KMS-11 (cell line): ENCODE results near the gene TEDC1.

Experiments used
- H2AFZ ChIP-seq: fragments of 200-600 bp; sonication (generic); 2 replicates; pipeline ENCODE4 v1.6.1; 2016; ENCODE audit warnings: antibody characterized with exemption, mixed run types, low read depth
- H3K27ac ChIP-seq: fragments of 200-600 bp; sonication (generic); 2 replicates; pipeline ENCODE4 v1.6.1; 2016; ENCODE audit warnings: mild to moderate bottlenecking, mixed run types
- H3K27me3 ChIP-seq: fragments of 200-600 bp; sonication (generic); 2 replicates; pipeline ENCODE4 v1.6.1; 2017; ENCODE audit warnings: mild to moderate bottlenecking, low read depth, mixed run types, moderate library complexity; ENCODE audit not compliant: insufficient read depth
- H3K36me3 ChIP-seq: fragments of 200-600 bp; sonication (generic); 2 replicates; pipeline ENCODE4 v1.6.1; 2017; ENCODE audit warnings: mild to moderate bottlenecking, mixed run types; ENCODE audit not compliant: insufficient read depth
- H3K4me1 ChIP-seq: fragments of 200-600 bp; sonication (generic); 2 replicates; pipeline ENCODE4 v1.6.1; 2016; ENCODE audit warnings: mild to moderate bottlenecking, low read depth, mixed run types; ENCODE audit not compliant: poor library complexity, severe bottlenecking
- H3K4me2 ChIP-seq: fragments of 200-600 bp; sonication (generic); 2 replicates; pipeline ENCODE4 v1.7.0; 2016; ENCODE audit warnings: mild to moderate bottlenecking, mixed run types
- H3K4me3 ChIP-seq: fragments of 200-600 bp; sonication (generic); IDR thresholded peaks from 2 replicates; pipeline ENCODE4 v1.6.1; 2017; ENCODE audit warnings: low read depth, low read length, mixed read lengths; ENCODE audit not compliant: insufficient read depth
- H3K79me2 ChIP-seq: fragments of 200-600 bp; sonication (generic); 2 replicates; pipeline ENCODE4 v1.6.1; 2016; ENCODE audit warnings: low read depth, mixed run types; ENCODE audit not compliant: insufficient read depth
- H3K9ac ChIP-seq: fragments of 200-600 bp; sonication (generic); 2 replicates; pipeline ENCODE4 v1.6.1; 2016; ENCODE audit warnings: mild to moderate bottlenecking, mixed run types
- H4K20me1 ChIP-seq: fragments of 200-600 bp; sonication (generic); 2 replicates; pipeline ENCODE4 v1.6.1; 2016; ENCODE audit warnings: mild to moderate bottlenecking, mixed run types; ENCODE audit not compliant: insufficient read depth
- TF ChIP-seq, protein P1 (sequence below): fragments of 200-600 bp; sonication (generic); conservative IDR thresholded peaks from 2 replicates; pipeline ENCODE4 v1.6.1; 2017; ENCODE audit warnings: low read depth, mild to moderate bottlenecking, antibody characterized with exemption, low read length, moderate library complexity, mixed read lengths

TEDC1 gene

GRCh38 chr14:105466531-105467248, 24.4 kb upstream of the TEDC1 start:
- TF ChIP-seq, protein P1, sequence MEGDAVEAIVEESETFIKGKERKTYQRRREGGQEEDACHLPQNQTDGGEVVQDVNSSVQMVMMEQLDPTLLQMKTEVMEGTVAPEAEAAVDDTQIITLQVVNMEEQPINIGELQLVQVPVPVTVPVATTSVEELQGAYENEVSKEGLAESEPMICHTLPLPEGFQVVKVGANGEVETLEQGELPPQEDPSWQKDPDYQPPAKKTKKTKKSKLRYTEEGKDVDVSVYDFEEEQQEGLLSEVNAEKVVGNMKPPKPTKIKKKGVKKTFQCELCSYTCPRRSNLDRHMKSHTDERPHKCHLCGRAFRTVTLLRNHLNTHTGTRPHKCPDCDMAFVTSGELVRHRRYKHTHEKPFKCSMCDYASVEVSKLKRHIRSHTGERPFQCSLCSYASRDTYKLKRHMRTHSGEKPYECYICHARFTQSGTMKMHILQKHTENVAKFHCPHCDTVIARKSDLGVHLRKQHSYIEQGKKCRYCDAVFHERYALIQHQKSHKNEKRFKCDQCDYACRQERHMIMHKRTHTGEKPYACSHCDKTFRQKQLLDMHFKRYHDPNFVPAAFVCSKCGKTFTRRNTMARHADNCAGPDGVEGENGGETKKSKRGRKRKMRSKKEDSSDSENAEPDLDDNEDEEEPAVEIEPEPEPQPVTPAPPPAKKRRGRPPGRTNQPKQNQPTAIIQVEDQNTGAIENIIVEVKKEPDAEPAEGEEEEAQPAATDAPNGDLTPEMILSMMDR: no peak
- H4K20me1 ChIP-seq: no peaks in the 10 kb centered on the region
- H3K27ac ChIP-seq: no peak overlapping the region
- H3K4me3 ChIP-seq: no peak overlapping the region
- H3K27me3 ChIP-seq: no peaks in the 10 kb centered on the region; the same call in 1 of the 2 replicates
- H3K4me2 ChIP-seq: no peak overlapping the region
- no peak overlapping the region for H3K9ac ChIP-seq
- H3K79me2 ChIP-seq: no peaks in the 10 kb centered on the region
- H2AFZ ChIP-seq: no peak overlapping the region
- no peaks in the 10 kb centered on the region for H3K4me1 ChIP-seq
- no peaks in the 10 kb centered on the region for H3K36me3 ChIP-seq

DNA sequence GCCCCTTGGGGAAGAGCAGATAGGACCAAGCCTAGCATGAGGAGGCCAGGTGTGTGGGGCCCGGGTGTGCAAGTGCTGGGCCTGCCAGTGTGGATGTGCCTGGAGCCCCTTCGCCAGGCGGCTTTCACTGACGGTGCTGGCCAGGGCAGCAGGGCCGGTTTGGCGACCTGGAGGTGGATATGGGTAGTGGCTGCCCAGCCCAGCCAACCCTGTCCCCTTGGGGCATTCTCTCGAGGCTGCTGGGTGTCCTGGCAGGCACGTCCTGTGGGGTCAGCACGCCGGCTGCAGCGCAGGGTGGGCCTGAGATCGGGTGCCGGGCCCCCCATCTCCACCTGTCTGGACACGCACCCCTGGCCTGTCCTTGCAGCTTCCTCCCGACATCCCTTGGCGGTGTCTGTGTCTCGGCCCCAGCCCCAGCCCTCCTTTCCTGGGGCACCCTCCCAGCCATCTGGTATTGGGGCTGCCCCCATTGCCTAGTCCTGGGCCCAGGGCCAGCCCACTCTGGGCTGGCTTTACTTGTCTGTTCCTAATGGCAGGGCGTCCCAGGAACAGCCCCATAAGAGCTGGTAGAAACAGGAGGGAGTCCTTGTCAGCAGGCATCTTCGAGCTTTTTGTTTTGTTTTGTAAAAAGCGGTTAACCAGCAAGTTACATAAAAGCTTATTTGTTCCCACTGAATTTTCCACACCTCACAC, 23.7 kb upstream of the TEDC1 start:
- Histone ChIP-seq H4K20me1 (no peaks in the 10 kb centered on the region), H3K79me2 (no peaks in the 10 kb centered on the region), H2AFZ (no peak overlapping the region), H3K4me1 (no peaks in the 10 kb centered on the region), H3K27ac (no peak overlapping the region), H3K36me3 (no peaks in the 10 kb centered on the region), H3K9ac (no peak overlapping the region), H3K4me3 (no peak overlapping the region), H3K4me2 (no peak overlapping the region), H3K27me3 (no peaks in the 10 kb centered on the region; the same call in 1 of the 2 replicates)
- TF ChIP-seq, protein P1: no peak

- H3K27me3 ChIP-seq: no peaks in the 10 kb centered on the region; the same call in 1 of the 2 replicates
- H4K20me1 ChIP-seq: no peaks in the 10 kb centered on the region
- H3K27ac ChIP-seq: no peak overlapping the region
- no peak overlapping the region for H3K9ac ChIP-seq
- H3K4me2 ChIP-seq: no peak overlapping the region
- no peak overlapping the region for H2AFZ ChIP-seq
- H3K36me3 ChIP-seq: no peaks in the 10 kb centered on the region
- no peaks in the 10 kb centered on the region for H3K4me1 ChIP-seq
- TF ChIP-seq, protein P1: no peak
- no peak overlapping the region for H3K4me3 ChIP-seq
- no peaks in the 10 kb centered on the region for H3K79me2 ChIP-seq
Observed at GRCh38 chr14:105467942-105468471, 23.0 kb upstream of the TEDC1 start.

- H4K20me1 ChIP-seq: no peaks in the 10 kb centered on the region
- H3K4me1 ChIP-seq: peaks cover 5% of the 10 kb centered on the region
- no peak overlapping the region for H3K4me2 ChIP-seq
- H3K79me2 ChIP-seq: no peaks in the 10 kb centered on the region
- no peak overlapping the region for H3K9ac ChIP-seq
- H3K27me3 ChIP-seq: no peaks in the 10 kb centered on the region; the same call in 1 of the 2 replicates
- H3K4me3 ChIP-seq: no peak overlapping the region
- no peak overlapping the region for H3K27ac ChIP-seq
- H2AFZ ChIP-seq: no peak overlapping the region
- H3K36me3 ChIP-seq: no peaks in the 10 kb centered on the region
- TF ChIP-seq, protein P1: no peak
Observed at GRCh38 chr14:105468621-105469241, 22.3 kb upstream of the TEDC1 start.
